HG03565 (cell line): ENCODE results near the gene SLC27A5.
"Not testable (repeated sequence)": the region's sequence is repeated elsewhere in the genome, so short reads cannot be mapped to it uniquely, and the experiment has no call there.

Experiments
- ATAC-seq: cut with Tn5 transposase; IDR thresholded peaks from one replicate; pipeline ENCODE4 v1.9.1; 2021; ENCODE audit warnings: mild to moderate bottlenecking, moderate library complexity; ENCODE audit not compliant: unreplicated experiment

SLC27A5 gene

DNA sequence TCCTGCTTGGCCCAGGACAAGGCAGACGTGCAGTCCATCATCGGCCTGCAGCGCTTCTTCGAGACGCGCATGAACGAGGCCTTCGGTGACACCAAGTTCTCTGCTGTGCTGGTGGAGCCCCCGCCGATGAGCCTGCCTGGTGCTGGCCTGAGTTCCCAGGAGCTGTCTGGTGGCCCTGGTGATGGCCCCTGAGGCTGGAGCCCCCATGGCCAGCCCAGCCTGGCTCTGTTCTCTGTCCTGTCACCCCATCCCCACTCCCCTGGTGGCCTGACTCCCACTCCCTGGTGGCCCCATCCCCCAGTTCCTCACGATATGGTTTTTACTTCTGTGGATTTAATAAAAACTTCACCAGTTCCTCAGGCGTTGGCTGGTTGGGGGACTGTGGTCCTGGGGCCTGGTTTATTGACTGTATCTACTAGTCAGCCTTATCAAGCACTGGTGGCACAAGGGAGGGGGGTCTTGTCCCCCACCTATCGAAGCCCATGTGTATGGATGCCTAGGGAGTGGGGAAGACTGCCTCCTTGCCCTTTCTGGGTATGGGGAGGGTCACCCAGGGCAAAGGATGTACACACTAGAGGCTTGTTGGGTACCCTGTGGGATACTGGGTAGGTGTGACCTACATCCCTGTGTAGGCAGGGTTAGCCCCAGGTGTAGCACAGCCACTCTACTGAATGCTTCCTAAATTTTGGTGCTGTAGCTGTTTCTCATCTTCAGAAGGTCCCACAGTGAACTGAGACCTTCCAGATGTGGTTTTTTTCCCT lies 38.8 kb upstream of the SLC27A5 start:
- no peak for ATAC-seq

DNA sequence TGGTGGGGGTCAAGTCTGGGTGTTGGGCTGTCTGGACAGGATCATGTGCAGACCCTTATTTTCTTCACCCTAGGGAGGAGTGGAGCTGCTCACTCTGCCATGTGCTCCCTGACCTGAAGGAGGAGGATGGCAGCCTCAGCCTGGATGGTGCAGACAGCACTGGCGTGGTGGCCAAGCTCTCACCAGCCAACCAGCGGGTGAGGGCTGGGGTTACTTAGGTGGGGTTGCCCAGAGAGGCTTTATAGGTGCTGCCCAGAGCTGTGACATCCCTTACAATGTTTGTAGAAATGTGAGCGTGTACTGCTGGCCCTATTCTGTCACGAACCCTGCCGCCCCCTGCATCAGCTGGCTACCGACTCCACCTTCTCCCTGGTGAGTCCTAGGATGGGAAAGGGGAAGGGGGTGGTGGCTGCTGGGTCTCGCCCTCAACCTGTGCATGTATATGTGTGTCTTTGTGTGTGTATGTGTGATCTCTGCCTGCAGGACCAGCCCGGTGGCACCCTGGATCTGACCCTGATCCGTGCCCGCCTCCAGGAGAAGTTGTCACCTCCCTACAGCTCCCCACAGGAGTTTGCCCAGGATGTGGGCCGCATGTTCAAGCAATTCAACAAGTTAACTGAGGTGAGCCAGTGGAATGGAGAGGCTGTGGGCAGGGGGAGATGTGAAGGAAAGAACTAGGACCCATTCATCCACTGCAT lies 38.0 kb upstream of the SLC27A5 start:
- no peak for ATAC-seq

DNA sequence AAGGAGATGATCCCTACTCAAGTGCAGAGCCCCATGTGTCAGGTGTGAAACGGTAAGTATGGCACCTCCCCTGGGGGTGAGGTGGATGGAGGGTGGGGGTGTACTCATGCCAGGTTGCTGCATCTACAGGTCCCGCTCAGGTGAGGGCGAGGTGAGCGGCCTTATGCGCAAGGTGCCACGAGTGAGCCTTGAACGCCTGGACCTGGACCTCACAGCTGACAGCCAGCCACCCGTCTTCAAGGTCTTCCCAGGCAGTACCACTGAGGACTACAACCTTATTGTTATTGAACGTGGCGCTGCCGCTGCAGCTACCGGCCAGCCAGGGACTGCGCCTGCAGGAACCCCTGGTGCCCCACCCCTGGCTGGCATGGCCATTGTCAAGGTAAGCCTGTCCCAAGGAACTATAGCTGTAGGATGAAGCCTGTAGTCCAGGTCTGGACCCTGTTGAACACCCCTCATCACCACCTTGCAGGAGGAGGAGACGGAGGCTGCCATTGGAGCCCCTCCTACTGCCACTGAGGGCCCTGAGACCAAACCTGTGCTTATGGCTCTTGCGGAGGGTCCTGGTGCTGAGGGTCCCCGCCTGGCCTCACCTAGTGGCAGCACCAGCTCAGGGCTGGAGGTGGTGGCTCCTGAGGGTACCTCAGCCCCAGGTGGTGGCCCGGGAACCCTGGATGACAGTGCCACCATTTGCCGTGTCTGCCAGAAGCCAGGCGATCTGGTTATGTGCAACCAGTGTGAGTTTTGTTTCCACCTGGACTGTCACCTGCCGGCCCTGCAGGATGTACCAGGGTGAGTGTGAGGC lies 37.3 kb upstream of the SLC27A5 start:
- ATAC-seq = no peak

DNA sequence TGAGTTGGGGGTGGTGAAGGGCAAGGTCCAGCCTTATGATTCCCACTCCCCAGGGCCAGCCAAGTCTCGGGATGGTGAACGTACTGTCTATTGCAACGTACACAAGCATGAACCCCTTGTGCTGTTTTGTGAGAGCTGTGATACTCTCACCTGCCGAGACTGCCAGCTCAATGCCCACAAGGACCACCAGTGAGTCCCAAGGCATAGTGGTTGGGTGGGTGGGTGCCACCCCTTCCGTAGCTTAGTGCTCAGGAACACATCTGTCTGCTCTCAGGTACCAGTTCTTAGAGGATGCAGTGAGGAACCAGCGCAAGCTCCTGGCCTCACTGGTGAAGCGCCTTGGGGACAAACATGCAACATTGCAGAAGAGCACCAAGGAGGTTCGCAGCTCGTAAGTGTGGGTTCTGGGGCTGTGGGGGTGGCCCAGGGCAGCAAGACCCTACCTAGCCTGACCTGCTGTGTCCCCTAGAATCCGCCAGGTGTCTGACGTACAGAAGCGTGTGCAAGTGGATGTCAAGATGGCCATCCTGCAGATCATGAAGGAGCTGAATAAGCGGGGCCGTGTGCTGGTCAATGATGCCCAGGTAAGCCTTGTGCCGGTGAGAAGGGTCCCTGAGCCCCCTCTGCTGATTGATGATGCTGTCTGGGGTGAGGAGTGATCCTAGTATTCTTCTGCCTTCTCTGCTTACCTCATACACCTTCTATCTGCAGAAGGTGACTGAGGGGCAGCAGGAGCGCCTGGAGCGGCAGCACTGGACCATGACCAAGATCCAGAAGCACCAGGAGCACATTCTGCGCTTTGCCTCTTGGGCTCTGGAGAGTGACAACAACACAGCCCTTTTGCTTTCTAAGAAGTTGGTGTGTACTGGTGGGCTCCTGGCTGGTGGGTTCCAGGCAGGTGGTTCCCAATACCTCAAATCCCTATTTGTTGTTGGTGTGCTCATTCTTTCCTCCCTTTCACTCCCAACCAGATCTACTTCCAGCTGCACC lies 35.8 kb upstream of the SLC27A5 start:
- no peak for ATAC-seq

DNA sequence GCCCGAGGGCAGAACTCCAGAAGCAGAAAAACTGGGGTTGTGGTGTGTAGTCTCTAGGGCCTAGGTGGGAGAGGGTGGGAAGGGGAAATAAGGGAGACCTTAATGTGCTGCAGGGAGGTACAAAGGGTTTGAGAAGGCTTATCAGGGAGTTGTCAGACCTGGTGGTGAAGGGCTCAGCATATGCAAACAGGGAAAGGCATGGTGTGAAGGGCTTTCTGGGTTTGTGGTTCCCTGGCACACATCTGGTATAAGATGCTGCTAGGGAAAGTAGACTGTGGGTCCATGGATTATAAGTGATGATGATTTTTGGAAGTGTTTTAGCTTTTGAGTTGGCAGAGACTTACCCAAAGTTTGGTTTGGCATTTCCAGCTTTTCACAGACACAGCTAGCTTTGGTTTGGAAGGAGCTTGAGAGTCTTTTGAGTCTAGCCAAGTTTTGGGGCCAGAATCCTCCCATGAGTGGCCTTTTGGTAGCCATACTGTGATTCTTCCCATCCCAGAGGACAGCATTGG lies 34.3 kb upstream of the SLC27A5 start:
- ATAC-seq = no peak

DNA sequence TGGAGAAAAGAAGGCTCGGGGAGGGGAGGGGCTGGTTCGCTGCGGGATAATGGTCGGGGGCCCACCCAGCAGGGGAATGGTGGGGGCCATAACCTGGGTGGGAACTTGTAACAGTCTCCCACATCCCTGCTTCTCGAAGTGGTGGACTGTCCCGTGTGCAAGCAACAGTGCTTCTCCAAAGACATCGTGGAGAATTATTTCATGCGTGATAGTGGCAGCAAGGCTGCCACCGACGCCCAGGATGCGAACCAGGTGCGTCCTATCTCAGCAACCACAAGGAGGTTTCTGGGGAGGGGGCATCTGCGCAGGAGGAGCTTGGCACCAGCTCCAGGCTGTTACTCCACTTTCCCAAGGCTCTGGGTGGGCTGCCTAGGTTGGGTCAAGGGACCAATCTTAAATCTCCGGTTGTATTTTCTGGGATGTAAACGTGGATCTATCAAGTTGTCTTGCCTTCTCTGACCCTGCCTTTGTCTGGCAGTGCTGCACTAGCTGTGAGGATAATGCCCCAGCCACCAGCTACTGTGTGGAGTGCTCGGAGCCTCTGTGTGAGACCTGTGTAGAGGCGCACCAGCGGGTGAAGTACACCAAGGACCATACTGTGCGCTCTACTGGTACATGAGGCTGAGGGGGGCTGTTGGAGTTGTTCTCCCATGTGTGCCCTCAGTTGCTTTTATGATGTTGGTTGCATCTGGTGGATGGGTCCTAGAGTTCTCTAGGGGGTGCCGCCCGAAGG lies 33.7 kb upstream of the SLC27A5 start:
- ATAC-seq = no peak

DNA sequence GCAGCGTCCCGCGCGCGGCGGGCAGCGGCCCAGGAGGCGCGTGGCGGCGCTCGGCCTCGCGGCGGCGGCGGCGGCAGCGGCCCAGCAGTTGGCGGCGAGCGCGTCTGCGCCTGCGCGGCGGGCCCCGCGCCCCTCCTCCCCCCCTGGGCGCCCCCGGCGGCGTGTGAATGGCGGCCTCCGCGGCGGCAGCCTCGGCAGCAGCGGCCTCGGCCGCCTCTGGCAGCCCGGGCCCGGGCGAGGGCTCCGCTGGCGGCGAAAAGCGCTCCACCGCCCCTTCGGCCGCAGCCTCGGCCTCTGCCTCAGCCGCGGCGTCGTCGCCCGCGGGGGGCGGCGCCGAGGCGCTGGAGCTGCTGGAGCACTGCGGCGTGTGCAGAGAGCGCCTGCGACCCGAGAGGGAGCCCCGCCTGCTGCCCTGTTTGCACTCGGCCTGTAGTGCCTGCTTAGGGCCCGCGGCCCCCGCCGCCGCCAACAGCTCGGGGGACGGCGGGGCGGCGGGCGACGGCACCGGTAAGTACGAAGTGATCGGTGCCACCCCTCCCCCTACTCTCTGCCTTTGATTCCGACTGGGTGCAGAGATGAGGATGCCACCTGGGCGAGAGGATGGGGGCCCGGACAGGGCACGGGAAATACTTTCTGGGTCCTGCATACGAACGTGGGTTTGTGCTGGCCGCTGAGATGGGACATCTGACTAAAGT lies 32.9 kb upstream of the SLC27A5 start:
- ATAC-seq = peak; percentile 37

DNA sequence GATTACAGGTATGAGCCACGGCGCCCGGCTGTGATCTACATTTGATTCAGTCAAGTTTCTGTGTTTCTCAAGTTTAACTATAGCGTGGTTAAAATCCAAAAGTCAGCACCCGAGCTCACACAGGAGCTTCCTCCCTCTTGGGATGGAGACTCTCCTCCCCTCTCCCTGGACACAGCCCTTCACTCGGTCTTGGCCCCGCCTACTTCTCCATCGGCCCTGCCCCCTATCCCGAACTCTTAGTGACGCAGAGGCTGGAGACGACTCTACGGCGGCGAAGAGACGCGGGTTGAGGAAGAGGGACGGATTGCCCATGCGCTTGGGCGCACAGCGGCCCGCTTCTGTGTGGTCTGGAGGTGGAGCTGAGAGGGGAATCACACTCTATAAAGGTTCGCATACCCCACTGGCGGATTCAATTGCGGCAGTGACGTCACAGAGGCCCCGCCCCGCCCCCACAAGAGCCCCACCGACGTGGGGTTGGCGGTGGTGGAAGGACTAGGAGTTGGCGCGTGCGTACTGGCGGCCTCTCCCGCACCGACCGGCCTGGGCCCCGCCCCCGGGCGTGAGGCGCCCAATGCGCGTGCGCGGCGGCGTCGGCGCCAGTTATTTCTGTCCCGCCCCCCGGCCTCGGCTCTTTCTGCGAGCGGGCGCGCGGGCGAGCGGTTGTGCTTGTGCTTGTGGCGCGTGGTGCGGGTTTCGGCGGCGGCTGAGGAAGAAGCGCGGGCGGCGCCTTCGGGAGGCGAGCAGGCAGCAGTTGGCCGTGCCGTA lies 32.2 kb upstream of the SLC27A5 start, which contains the start of gene TRIM28:
TSS of gene TRIM28 (plus strand) at position 239 of the 765 bp plus-strand sequence. CDS start 694 bp downstream, outside the sequence.
- ATAC-seq = peak; percentile 73

DNA sequence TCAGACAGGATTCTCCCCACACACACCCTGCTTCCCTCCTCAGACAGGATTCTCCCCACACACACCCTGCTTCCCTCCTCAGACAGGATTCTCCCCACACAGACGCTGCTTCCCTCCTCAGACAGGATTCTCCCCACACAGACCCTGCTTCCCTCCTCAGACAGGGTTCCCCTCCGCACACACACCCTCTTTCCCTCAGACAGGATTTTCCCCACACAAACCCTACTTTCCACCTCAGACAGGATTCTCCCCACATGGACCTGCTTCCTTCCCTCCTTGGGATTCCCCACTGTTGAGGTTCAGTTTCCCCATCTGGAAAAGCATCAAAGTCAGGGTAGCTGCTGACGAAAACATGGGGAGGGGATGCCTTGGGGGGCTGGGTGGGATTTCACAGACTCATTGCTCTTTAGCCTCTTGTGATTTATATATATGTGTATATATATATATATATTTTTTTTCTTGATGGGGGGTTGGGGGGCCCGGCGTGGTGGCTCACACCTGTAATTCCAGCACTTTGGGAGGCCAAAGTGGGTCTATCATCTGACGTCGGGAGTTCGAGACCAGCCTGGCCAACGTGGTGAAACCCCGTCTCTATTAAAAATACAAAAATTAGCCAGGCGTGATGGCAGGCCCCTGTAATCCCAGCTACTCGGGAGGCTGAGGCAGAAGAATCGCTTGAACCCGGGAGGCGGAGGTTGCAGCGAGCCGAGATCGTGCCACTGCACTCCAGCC lies 31.0 kb upstream of the SLC27A5 start:
- not testable (repeated sequence) for ATAC-seq

DNA sequence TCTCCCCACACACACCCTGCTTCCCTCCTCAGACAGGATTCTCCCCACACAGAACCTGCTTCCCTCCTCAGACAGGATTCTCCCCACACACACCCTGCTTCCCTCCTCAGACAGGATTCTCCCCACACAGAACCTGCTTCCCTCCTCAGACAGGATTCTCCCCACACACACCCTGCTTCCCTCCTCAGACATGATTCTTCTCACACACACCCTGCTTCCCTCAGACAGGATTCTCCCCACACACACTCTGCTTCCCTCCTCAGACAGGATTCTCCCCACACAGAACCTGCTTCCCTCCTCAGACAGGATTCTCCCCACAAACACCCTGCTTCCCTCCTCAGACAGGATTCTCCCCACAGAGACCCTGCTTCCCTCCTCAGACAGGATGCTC lies 27.4 kb upstream of the SLC27A5 start:
- ATAC-seq = not testable (repeated sequence)

DNA sequence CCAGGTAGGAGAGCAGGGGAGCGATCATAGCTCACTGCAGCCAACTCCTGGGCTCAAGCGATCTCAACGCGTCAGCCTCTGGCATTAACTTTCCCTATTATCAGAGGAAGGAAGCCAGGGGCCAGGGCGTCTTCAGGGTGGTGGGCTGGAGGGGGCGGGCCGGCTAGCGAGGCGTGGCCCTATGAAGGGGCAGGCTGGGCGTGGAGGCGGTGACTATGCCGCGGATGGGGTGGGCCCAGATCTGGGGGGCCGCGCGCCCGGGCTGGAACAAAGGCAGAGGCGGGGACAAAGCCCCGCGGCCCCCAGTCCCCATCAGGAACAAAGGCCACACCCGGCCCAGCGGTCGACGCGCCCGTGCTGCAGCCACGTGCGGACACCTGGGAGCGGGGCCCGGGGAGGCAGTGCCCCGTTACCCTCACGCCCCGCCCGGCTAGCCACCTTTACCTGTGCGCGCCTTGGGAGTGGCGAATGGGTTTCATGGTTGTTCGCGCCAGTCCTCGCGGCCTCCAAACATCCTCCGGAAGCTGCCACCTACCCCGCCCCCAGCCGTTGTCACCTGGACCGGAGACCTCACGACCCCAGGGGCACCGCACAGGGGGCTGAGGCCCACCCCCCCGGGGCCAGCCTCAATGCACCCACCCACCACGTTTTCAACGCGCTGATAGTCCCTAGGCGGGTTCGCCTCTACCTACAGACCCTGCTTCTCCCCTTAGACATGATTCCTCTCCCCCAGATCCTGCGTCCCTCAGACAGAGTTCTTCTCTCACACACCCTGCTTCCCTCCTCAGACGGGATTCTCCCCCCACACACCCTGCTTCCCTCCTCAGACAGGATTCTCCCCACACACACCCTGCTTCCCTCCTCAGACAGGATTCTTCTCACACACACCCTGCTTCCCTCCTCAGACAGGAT lies 26.7 kb upstream of the SLC27A5 start:
- no peak for ATAC-seq

DNA sequence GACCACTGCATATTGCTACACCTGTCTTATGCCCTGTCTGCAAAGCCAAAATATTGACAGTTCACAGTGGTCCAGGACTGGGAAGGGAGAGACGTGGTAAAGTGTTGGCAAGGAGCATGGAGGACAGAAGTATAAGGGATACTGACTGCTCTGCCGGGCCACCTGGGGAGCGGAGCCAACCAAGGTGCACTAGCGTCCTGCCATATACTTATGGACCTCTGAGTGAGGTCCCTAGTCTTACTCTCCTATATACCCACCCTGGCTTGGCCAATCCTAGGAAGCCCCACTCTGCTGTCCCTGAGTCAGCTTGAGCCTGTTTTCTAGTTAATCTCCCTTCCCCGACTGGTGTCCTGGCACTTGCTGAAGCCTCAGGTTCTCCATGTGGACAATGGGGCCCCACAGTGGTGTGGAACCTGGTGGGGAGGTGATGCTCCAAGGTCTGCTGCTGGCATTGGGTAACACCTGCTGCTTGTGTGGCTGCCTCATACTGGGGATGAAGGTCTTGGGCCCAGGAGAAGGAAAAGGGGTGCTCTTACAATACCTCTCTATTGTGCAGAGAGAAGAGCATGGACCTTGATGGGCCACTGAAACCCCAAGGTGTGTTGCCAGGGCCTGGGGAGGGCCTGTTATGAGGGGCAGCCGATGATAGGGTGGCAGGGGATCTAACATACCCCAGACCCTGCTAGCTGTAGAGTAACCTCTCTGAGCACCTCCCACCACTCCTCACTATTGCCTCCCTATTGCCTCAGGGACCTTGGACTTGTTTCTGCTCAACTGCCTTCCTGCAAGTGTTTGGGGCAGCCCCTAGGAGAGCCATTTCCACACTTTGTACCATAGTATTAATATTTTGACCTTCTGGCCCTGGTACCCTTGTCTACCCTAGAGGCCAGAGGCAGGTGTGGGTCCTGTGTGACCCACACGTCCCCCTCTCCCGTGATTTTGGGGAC lies 25.3 kb upstream of the SLC27A5 start:
- no peak for ATAC-seq

DNA sequence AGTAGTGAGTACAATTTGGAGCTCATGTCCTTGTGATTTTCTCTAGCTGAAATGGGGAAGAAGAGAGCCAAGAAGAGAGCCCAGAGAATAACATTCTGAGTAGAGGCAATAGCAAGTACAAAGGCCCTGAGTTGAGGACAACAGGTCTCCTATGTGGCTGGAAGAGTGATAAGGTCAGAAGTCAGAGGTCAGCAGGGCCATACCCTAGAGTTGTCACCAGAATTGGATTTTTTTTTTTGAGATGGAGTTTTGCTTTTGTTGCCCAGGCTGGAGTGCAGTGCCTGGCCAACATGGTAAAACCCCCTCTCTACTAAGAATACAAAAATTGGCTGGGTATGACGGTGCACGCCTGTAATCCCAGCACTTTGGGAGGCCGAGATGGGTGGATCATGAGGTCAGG lies 24.1 kb upstream of the SLC27A5 start:
- no peak for ATAC-seq

DNA sequence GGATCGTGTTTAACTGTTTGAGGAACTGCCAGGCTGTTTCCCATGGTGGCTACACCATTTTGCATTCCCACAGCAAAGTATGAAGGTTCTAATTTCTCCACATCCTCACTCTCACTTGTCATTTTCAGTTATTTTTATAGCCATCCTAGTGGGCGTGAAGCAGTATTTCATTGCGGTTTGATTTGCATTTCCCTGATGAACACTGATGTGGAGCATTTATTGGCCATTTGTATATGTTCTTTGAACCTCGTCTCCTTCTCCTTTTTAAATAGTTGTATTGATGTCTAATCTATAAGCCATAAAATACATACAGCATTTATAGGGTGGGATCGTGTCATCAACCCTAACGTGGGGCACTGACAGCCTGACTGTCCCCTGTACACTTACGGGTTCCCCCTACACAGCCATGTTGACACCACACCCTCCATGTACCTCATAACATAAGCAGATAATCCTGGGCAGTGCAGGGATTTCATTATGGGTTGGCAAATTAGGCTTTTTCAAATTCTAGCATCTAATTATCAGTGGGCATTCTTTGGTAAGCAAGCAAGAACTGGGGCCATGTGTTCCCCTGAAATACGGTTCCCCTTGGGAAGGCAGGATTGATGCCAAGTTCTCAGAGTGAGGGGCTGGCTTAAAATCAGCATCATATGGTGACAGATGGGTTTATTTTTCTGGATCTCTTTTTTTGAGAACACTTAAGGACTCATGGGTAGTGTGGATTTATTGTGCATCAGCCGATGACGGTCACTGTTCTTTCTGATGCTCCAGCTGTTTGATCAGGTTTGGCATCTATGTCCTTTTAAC lies 19.4 kb upstream of the SLC27A5 start:
- no peak for ATAC-seq
